ENCODE data around the gene ACSL3.

DNA sequence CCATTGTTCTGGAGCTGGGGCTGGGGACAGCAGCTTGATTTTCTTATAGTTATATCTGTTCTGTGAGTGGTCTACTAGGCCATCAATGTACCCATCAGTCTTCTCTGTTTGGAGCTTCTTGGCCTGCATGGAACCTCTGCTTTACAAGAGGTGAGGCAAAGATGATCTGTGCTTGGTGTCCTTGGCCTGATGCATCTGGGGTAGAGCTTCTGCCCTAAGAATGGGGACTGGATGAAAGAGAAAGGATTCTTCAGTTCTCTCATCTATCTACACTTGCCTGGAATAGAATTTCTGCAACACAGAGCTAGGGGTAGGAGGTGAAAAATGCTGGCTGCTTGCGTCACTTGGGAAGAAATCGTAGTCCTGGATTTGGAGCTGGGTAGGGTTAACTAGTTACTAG, 46.2 kb downstream of the ACSL3 start:
- TF ChIP-seq, protein P1, sequence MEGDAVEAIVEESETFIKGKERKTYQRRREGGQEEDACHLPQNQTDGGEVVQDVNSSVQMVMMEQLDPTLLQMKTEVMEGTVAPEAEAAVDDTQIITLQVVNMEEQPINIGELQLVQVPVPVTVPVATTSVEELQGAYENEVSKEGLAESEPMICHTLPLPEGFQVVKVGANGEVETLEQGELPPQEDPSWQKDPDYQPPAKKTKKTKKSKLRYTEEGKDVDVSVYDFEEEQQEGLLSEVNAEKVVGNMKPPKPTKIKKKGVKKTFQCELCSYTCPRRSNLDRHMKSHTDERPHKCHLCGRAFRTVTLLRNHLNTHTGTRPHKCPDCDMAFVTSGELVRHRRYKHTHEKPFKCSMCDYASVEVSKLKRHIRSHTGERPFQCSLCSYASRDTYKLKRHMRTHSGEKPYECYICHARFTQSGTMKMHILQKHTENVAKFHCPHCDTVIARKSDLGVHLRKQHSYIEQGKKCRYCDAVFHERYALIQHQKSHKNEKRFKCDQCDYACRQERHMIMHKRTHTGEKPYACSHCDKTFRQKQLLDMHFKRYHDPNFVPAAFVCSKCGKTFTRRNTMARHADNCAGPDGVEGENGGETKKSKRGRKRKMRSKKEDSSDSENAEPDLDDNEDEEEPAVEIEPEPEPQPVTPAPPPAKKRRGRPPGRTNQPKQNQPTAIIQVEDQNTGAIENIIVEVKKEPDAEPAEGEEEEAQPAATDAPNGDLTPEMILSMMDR (IDR thresholded peaks at IDR 0.05), result no peak
- TF ChIP-seq POLR2AphosphoS5 (IDR thresholded peaks at IDR 0.05) (no peak), POLR2A (IDR thresholded peaks at IDR 0.05; ENCODE audit: low read depth) (no peak), EP300 (IDR thresholded peaks at IDR 0.05) (no peak)
